SK-N-DZ (cell line): ENCODE measurements around the gene FAM237B. TPM values are rescaled to one million over a fixed set of nuclear protein-coding genes. Genes with fewer than 3 reads are reported as not detected.
"Not testable (repeated sequence)": the region's sequence is repeated elsewhere in the genome, so short reads cannot be mapped to it uniquely, and the experiment has no call there.

Source experiments
- DNase-seq: peaks from one replicate; pipeline ENCODE4 v3.0.0-alpha.2; 2015; ENCODE audit warnings: low spot score
- polyA plus RNA-seq, 2 experiments: library from polyadenylated mRNA; depleted of rRNA; stranded (reverse); fragments of >200 nt; gene quantifications; 2 replicates each; pipeline ENCODE4 v1.2.3, GENCODE V29; 2014

The FAM237B gene
- not detected in 2 replicates for polyA plus RNA-seq (2014; cell fraction: cytosol; rRNA removed)
- polyA plus RNA-seq (2014; cell fraction: nucleus; rRNA removed): not detected in 2 replicates

- DNase-seq: no peak
Observed at GRCh38 chr7:90320801-90321494, at the start of gene FAM237B. TSS of gene FAM237B (minus strand) at chr7:90321304. CDS start at chr7:90319748, 1,556 bp downstream.

- no peak for DNase-seq
Observed at GRCh38 chr7:90351987-90352386, 30.9 kb upstream of the FAM237B start.

- DNase-seq: not testable (repeated sequence)
Observed at GRCh38 chr7:90350032-90350431, 28.9 kb upstream of the FAM237B start.

- DNase-seq: no peak
Observed at GRCh38 chr7:90349305-90349704, 28.2 kb upstream of the FAM237B start.

GRCh38 chr7:90347759-90348158 is 26.7 kb upstream of the FAM237B start:
- DNase-seq: no peak

- peak; percentile 93 for DNase-seq
Observed at GRCh38 chr7:90346336-90347125, 25.4 kb upstream of the FAM237B start, which contains the start of gene GTPBP10. TSS of gene GTPBP10 (plus strand) at chr7:90346716. CDS start at chr7:90346742, 26 bp downstream.

- peak; percentile 25 for DNase-seq
Observed at GRCh38 chr7:90345595-90346335, 24.7 kb upstream of the FAM237B start.

- no peak for DNase-seq
Observed at GRCh38 chr7:90345016-90345415, 23.9 kb upstream of the FAM237B start.

- no peak for DNase-seq
Observed at GRCh38 chr7:90337106-90337505, 16.0 kb upstream of the FAM237B start.

- DNase-seq: not testable (repeated sequence)
Observed at GRCh38 chr7:90334926-90335325, 13.8 kb upstream of the FAM237B start.

GRCh38 chr7:90334193-90334843 is 13.2 kb upstream of the FAM237B start:
- DNase-seq: no peak

- no peak for DNase-seq
Observed at GRCh38 chr7:90326500-90326899, 5.4 kb upstream of the FAM237B start.

- DNase-seq: no peak
Observed at GRCh38 chr7:90322837-90323236, 1.7 kb upstream of the FAM237B start.

- DNase-seq: no peak
Observed at GRCh38 chr7:90320418-90320800, 695 bp downstream of the FAM237B start.

- DNase-seq: no peak
Observed at GRCh38 chr7:90320014-90320413, 1.1 kb downstream of the FAM237B start.

GRCh38 chr7:90313907-90314306 is 7.2 kb downstream of the FAM237B start:
- DNase-seq: no peak

- no peak for DNase-seq
Observed at GRCh38 chr7:90312745-90313144, 8.4 kb downstream of the FAM237B start.

- DNase-seq: no peak
Observed at GRCh38 chr7:90311175-90311574, 9.9 kb downstream of the FAM237B start.

- DNase-seq: no peak
Observed at GRCh38 chr7:90309872-90310271, 11.2 kb downstream of the FAM237B start.

GRCh38 chr7:90303241-90303640 is 17.9 kb downstream of the FAM237B start:
- DNase-seq: no peak
